H9 (cell line): Measurements from ENCODE around the gene VEGFC. TPM values are rescaled to one million over a fixed set of nuclear protein-coding genes. Genes with fewer than 3 reads are reported as not detected.

Experiments
- DNase-seq: peaks from one replicate; pipeline ENCODE4 v3.0.0-alpha.2; 2017
- H2AFZ ChIP-seq: one replicate; pipeline ENCODE4 v1.6.1; 2013; ENCODE audit warnings: mild to moderate bottlenecking, low read length, control low read depth, moderate library complexity
- H2AK5ac ChIP-seq: 2 replicates; pipeline ENCODE4 v1.6.1; 2013; ENCODE audit warnings: low read length, control low read depth, mixed read lengths; ENCODE audit not compliant: insufficient read length
- H2BK120ac ChIP-seq: one replicate; pipeline ENCODE4 v1.6.1; 2013; ENCODE audit warnings: low read depth, mild to moderate bottlenecking, low read length, control low read depth, inconsistent platforms; ENCODE audit not compliant: poor library complexity, severe bottlenecking
- H2BK12ac ChIP-seq: 2 replicates; pipeline ENCODE4 v1.6.1; 2013; ENCODE audit warnings: low read length, control low read depth, mixed read lengths, low read depth; ENCODE audit not compliant: insufficient read length
- H2BK15ac ChIP-seq: 2 replicates; pipeline ENCODE4 v1.6.1; 2013; ENCODE audit warnings: low read depth, low read length, control low read depth
- H2BK20ac ChIP-seq: one replicate; pipeline ENCODE4 v1.6.1; 2013; ENCODE audit warnings: low read depth, mild to moderate bottlenecking, low read length, control low read depth, inconsistent platforms; ENCODE audit not compliant: poor library complexity, severe bottlenecking
- H2BK5ac ChIP-seq: 2 replicates; pipeline ENCODE4 v1.6.1; 2013; ENCODE audit warnings: low read length, control low read depth, mixed read lengths; ENCODE audit not compliant: insufficient read length
- H3K14ac ChIP-seq: 2 replicates; pipeline ENCODE4 v1.6.1; 2013; ENCODE audit warnings: low read length, control low read depth; ENCODE audit not compliant: insufficient read depth
- H3K18ac ChIP-seq: 2 replicates; pipeline ENCODE4 v1.6.1; 2013; ENCODE audit warnings: low read depth, mild to moderate bottlenecking, mixed read lengths, low read length, control low read depth; ENCODE audit not compliant: insufficient read length
- H3K23ac ChIP-seq: 2 replicates; pipeline ENCODE4 v1.6.1; 2013; ENCODE audit warnings: low read length, control low read depth, mixed read lengths, low read depth; ENCODE audit not compliant: insufficient read length
- H3K23me2 ChIP-seq: 2 replicates; pipeline ENCODE4 v1.6.1; 2013; ENCODE audit warnings: low read depth, mild to moderate bottlenecking, mixed read lengths, low read length, control low read depth; ENCODE audit not compliant: insufficient read length, poor library complexity, severe bottlenecking
- H3K27ac ChIP-seq: 2 replicates; pipeline ENCODE4 v1.5.1; 2013; ENCODE audit warnings: low read length, control low read depth, mixed read lengths, low read depth; ENCODE audit not compliant: insufficient read length
- H3K27me3 ChIP-seq: 2 replicates; pipeline ENCODE4 v1.6.1; 2013; ENCODE audit warnings: low read length, control low read depth, inconsistent platforms; ENCODE audit not compliant: insufficient read depth
- H3K4ac ChIP-seq: 2 replicates; pipeline ENCODE4 v1.6.1; 2013; ENCODE audit warnings: low read depth, mild to moderate bottlenecking, control low read depth, inconsistent platforms, low read length, moderate library complexity
- H3K4me1 ChIP-seq: 2 replicates; pipeline ENCODE4 v1.6.1; 2013; ENCODE audit warnings: low read length, control low read depth, inconsistent platforms; ENCODE audit not compliant: insufficient read depth
- H3K4me2 ChIP-seq: 2 replicates; pipeline ENCODE4 v1.6.1; 2013; ENCODE audit warnings: low read length, control low read depth, mixed read lengths; ENCODE audit not compliant: insufficient read length, insufficient read depth
- H3K56ac ChIP-seq: 2 replicates; pipeline ENCODE4 v1.6.1; 2013; ENCODE audit warnings: low read depth, mild to moderate bottlenecking, mixed read lengths, low read length, control low read depth; ENCODE audit not compliant: insufficient read length
- H3K79me1 ChIP-seq: 2 replicates; pipeline ENCODE4 v1.6.1; 2013; ENCODE audit warnings: low read depth, mild to moderate bottlenecking, moderate library complexity, low read length, control low read depth, inconsistent platforms; ENCODE audit not compliant: insufficient read depth, poor library complexity, severe bottlenecking
- H3K79me2 ChIP-seq: 2 replicates; pipeline ENCODE4 v1.6.1; 2013; ENCODE audit warnings: low read length, control low read depth, inconsistent platforms; ENCODE audit not compliant: insufficient read depth
- H3K9ac ChIP-seq: 2 replicates; pipeline ENCODE4 v1.6.1; 2013; ENCODE audit warnings: low read length, control low read depth, mixed read lengths; ENCODE audit not compliant: insufficient read length; ENCODE audit errors: extremely low read depth
- H3K9me3 ChIP-seq: one replicate; pipeline ENCODE4 v1.6.1; 2013; ENCODE audit warnings: low read depth, low read length, inconsistent platforms; ENCODE audit not compliant: control insufficient read depth
- H3T11ph ChIP-seq: one replicate; pipeline ENCODE4 v1.6.1; 2013; ENCODE audit warnings: mild to moderate bottlenecking, low read length, control low read depth, inconsistent platforms
- H4K20me1 ChIP-seq: one replicate; pipeline ENCODE4 v1.6.1; 2013; ENCODE audit not compliant: control insufficient read depth, insufficient read length, insufficient read depth
- H4K5ac ChIP-seq: 2 replicates; pipeline ENCODE4 v1.6.1; 2013; ENCODE audit warnings: low read depth, mild to moderate bottlenecking, mixed read lengths, low read length, control low read depth; ENCODE audit not compliant: insufficient read length
- H4K8ac ChIP-seq: replicated peaks from 2 replicates; pipeline ENCODE4 v1.6.1; 2013; ENCODE audit warnings: low read length, control low read depth, mixed read lengths, low read depth; ENCODE audit not compliant: insufficient read length
- H4K91ac ChIP-seq: 2 replicates; pipeline ENCODE4 v1.6.1; 2013; ENCODE audit warnings: low read depth, mild to moderate bottlenecking, moderate library complexity, mixed read lengths, low read length, control low read depth; ENCODE audit not compliant: insufficient read length
- H3K27ac Mint-ChIP-seq, 3 experiments: 2 replicates in 2 of 3; 3 replicates in 1 of 3; pipeline ENCODE4 v1.8.0; 2020 to 2021; ENCODE audit warnings: mixed read lengths in 3 of 3, mild to moderate bottlenecking in 1 of 3, moderate library complexity in 1 of 3
- H3K27me3 Mint-ChIP-seq: 2 replicates; pipeline ENCODE4 v1.8.0; 2021; ENCODE audit warnings: low read depth, mild to moderate bottlenecking, moderate library complexity, mixed read lengths
- H3K36me3 Mint-ChIP-seq, 3 experiments: 2 replicates in 2 of 3; 3 replicates in 1 of 3; pipeline ENCODE4 v1.8.0; 2020 to 2021; ENCODE audit warnings: low read depth in 3 of 3, mixed read lengths in 3 of 3; ENCODE audit not compliant: insufficient read depth in 1 of 3
- H3K4me1 Mint-ChIP-seq, 2 experiments: 2 replicates each; pipeline ENCODE4 v1.8.0; 2020; ENCODE audit warnings: mixed read lengths in 2 of 2
- H3K4me3 Mint-ChIP-seq, 2 experiments: 2 replicates in 1 of 2; 3 replicates in 1 of 2; pipeline ENCODE4 v1.8.0; 2020 to 2021; ENCODE audit warnings: mild to moderate bottlenecking in 2 of 2, mixed read lengths in 2 of 2, moderate library complexity in 1 of 2
- H3K9me3 Mint-ChIP-seq, 2 experiments: 2 replicates in 1 of 2; 3 replicates in 1 of 2; pipeline ENCODE4 v1.8.0; 2020; ENCODE audit warnings: mild to moderate bottlenecking in 2 of 2, mixed read lengths in 2 of 2, moderate library complexity in 1 of 2
- WGBS: extraction: QIAGEN DNeasy Blood & Tissue Kit; methylation state at CpG from one replicate; pipeline ENCODE4 v1.1.7; 2013; ENCODE audit warnings: missing lambda C conversion rate, low lambda C conversion rate, mixed read lengths; ENCODE audit not compliant: insufficient read length; ENCODE audit errors: extremely low coverage; 5-methylcytosine and 5-hydroxymethylcytosine counted together
- total RNA-seq: library from RNA; stranded (reverse); gene quantifications from 2 replicates; pipeline ENCODE4 v1.2.1, GENCODE V29; 2021
- TF ChIP-seq, protein P1 (sequence below): fragments of 200-600 bp; sonication (generic); conservative IDR thresholded peaks from 3 replicates; pipeline ENCODE4 v1.8.0; 2021; ENCODE audit warnings: antibody characterized with exemption, mild to moderate bottlenecking

Gene VEGFC
- total RNA-seq, 1 experiment from 2014 or later: 0.46 TPM

GRCh38 chr4:176810481-176811249, 17.9 kb upstream of the VEGFC start:
- Mint-ChIP-seq H3K27ac (no peak overlapping the region), H3K4me3 (no peak overlapping the region), H3K9me3 (peaks cover 0 to 5% of the 10 kb centered on the region in 2 experiments; a peak in 3 of 5 replicates), H3K27me3 (peaks cover 3% of the 10 kb centered on the region; the same call in 1 of the 2 replicates), H3K4me1 (no peaks in the 10 kb centered on the region), H3K36me3 (no peaks in the 10 kb centered on the region; a peak in 1 of 7 replicates)
- no peak overlapping the region for H3K56ac ChIP-seq
- no peak overlapping the region for H2BK15ac ChIP-seq
- no peaks in the 10 kb centered on the region for H4K20me1 ChIP-seq
- no peak overlapping the region for H2BK5ac ChIP-seq
- WGBS: no CpG with 5 or more reads among the region's 3 CpGs
- TF ChIP-seq, protein P1, sequence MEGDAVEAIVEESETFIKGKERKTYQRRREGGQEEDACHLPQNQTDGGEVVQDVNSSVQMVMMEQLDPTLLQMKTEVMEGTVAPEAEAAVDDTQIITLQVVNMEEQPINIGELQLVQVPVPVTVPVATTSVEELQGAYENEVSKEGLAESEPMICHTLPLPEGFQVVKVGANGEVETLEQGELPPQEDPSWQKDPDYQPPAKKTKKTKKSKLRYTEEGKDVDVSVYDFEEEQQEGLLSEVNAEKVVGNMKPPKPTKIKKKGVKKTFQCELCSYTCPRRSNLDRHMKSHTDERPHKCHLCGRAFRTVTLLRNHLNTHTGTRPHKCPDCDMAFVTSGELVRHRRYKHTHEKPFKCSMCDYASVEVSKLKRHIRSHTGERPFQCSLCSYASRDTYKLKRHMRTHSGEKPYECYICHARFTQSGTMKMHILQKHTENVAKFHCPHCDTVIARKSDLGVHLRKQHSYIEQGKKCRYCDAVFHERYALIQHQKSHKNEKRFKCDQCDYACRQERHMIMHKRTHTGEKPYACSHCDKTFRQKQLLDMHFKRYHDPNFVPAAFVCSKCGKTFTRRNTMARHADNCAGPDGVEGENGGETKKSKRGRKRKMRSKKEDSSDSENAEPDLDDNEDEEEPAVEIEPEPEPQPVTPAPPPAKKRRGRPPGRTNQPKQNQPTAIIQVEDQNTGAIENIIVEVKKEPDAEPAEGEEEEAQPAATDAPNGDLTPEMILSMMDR: no peak
- no peak overlapping the region for H3K18ac ChIP-seq
- no peak overlapping the region for H2AK5ac ChIP-seq
- H4K5ac ChIP-seq: no peak overlapping the region
- H3K79me1 ChIP-seq: no peaks in the 10 kb centered on the region
- H3K27ac ChIP-seq: no peak overlapping the region
- H3K23ac ChIP-seq: no peak overlapping the region
- no peak overlapping the region for H3K4me2 ChIP-seq
- no peaks in the 10 kb centered on the region for H3K23me2 ChIP-seq
- H3K9ac ChIP-seq: no peak overlapping the region
- no peak overlapping the region for H3K14ac ChIP-seq
- no peak overlapping the region for H4K8ac ChIP-seq
- no peaks in the 10 kb centered on the region for H3K27me3 ChIP-seq
- H3K4me1 ChIP-seq: no peaks in the 10 kb centered on the region
- no peak overlapping the region for H2BK20ac ChIP-seq
- H3K79me2 ChIP-seq: no peaks in the 10 kb centered on the region
- H2BK120ac ChIP-seq: no peak overlapping the region
- no peak overlapping the region for H3K4ac ChIP-seq
- H4K91ac ChIP-seq: no peak overlapping the region
- H3K9me3 ChIP-seq: no peaks in the 10 kb centered on the region
- no peak overlapping the region for H2BK12ac ChIP-seq
- no peak overlapping the region for H2AFZ ChIP-seq
- no peak overlapping the region for H3T11ph ChIP-seq
- DNase-seq: no peak
